HCT116 (cell line): Measurements from ENCODE around the gene ZSWIM3. TPM values are rescaled to one million over a fixed set of nuclear protein-coding genes. Genes with fewer than 3 reads are reported as not detected.
A peak's percentile ranks its signal among the peaks of the same experiment; 100 is the strongest.

Experiments used
- ATAC-seq: fragments of 200-7000 bp; cut with Tn5 transposase; 2 replicates; pipeline ENCODE4 v1.9.1; 2020; ENCODE audit warnings: mild to moderate bottlenecking, moderate library complexity
- BruUV-seq: library from RNA; stranded (reverse); fragments of 400-500 nt; replicated peaks from 2 replicates; lab custom pipeline; 2021; lab: Mats Ljungman, UMichigan
- CTCF ChIA-PET: fragments of 300-600 bp; sonication (Branson Sonifier 250); formaldehyde crosslinking; loops from one replicate; lab custom pipeline; 2021; ENCODE audit warnings: antibody characterized with exemption; lab: Charles Lee
- POLR2A ChIA-PET: fragments of 300-600, 350-600 bp; sonication (Branson Sonifier 250); formaldehyde crosslinking; loops from one replicate; lab custom pipeline; 2021; ENCODE audit warnings: antibody characterized with exemption; lab: Charles Lee
- RAD21 ChIA-PET, 2 experiments: fragments of 300-600 bp; sonication (Branson Sonifier 250); formaldehyde crosslinking; loops; one replicate each; lab custom pipeline; 2023; ENCODE audit warnings: low total read pairs in 2 of 2; ENCODE audit not compliant: uncharacterized antibody in 2 of 2, unreplicated experiment in 2 of 2, low non-redundant PET in 1 of 2; lab: Charles Lee
- DNase-seq: peaks from one replicate; pipeline ENCODE4 v3.0.0-alpha.2; 2010; ENCODE audit warnings: low read depth, low spot score
- H2AFZ ChIP-seq: fragments of 200-600 bp; shearing (Covaris generic), sonication (generic); 2 replicates; pipeline ENCODE4 v1.6.1; 2017; ENCODE audit warnings: low read depth, mixed run types, mixed read lengths, antibody characterized with exemption, low read length; ENCODE audit not compliant: poor library complexity, severe bottlenecking
- H3K27ac ChIP-seq: 2 replicates; pipeline ENCODE4 v1.5.1; 2012; ENCODE audit warnings: low read depth, low read length
- H3K27me3 ChIP-seq: fragments of 200-600 bp; sonication (generic); 2 replicates; pipeline ENCODE4 v1.6.1; 2016; ENCODE audit warnings: mixed run types, low read length, mixed read lengths; ENCODE audit not compliant: insufficient read depth
- H3K36me3 ChIP-seq, 2 experiments: fragments of 200-500 bp in 1 of 2; fragments of 200-600 bp in 1 of 2; sonication (Bioruptor generic) in 1 of 2; sonication (generic) in 1 of 2; 2 replicates each; pipeline versions ENCODE4 v1.5.1 to v1.6.1; 2014 to 2016; ENCODE audit warnings: low read length in 2 of 2, inconsistent platforms in 1 of 2, mixed read lengths in 1 of 2, mixed run types in 1 of 2; ENCODE audit not compliant: insufficient read depth in 2 of 2, control insufficient read depth in 1 of 2
- H3K4me1 ChIP-seq, 2 experiments: fragments of 200-600 bp in 1 of 2; sonication (generic) in 1 of 2; 2 replicates each; pipeline versions ENCODE4 v1.5.1 to v1.6.1; 2012 to 2017; ENCODE audit warnings: low read length in 2 of 2, inconsistent platforms in 1 of 2, mild to moderate bottlenecking in 1 of 2, mixed read lengths in 1 of 2, mixed run types in 1 of 2, moderate library complexity in 1 of 2; ENCODE audit not compliant: insufficient read depth in 2 of 2, control insufficient read depth in 1 of 2
- H3K4me2 ChIP-seq: fragments of 200-600 bp; sonication (generic); 2 replicates; pipeline ENCODE4 v1.6.1; 2017; ENCODE audit warnings: mixed run types, low read length, mixed read lengths
- H3K4me3 ChIP-seq, 2 experiments: fragments of 200-600 bp in 1 of 2; sonication (generic) in 1 of 2; replicated peaks in 1 of 2; 2 replicates each; pipeline ENCODE4 v1.5.1; 2011 to 2016; ENCODE audit warnings: low read length in 2 of 2, control low read depth in 1 of 2, low read depth in 1 of 2, mild to moderate bottlenecking in 1 of 2, mixed read lengths in 1 of 2, mixed run types in 1 of 2
- H3K79me2 ChIP-seq: fragments of 200-600 bp; sonication (generic); 2 replicates; pipeline ENCODE4 v1.6.1; 2017; ENCODE audit warnings: mild to moderate bottlenecking, mixed run types, low read length, moderate library complexity, mixed read lengths; ENCODE audit not compliant: insufficient read depth
- H3K9ac ChIP-seq: fragments of 200-600 bp; sonication (generic); 2 replicates; pipeline ENCODE4 v1.6.1; 2016; ENCODE audit warnings: low read length, mixed read lengths
- H3K9me2 ChIP-seq: fragments of 200-600 bp; sonication (generic), shearing (Covaris generic); 2 replicates; pipeline ENCODE4 v1.6.1; 2017; ENCODE audit warnings: mixed run types, mild to moderate bottlenecking, moderate library complexity; ENCODE audit not compliant: insufficient read depth
- H3K9me3 ChIP-seq, 2 experiments: fragments of 200-500 bp in 1 of 2; fragments of 200-600 bp in 1 of 2; sonication (Bioruptor generic) in 1 of 2; sonication (generic) in 1 of 2; 2 replicates each; pipeline ENCODE4 v1.6.1; 2014 to 2017; ENCODE audit warnings: low read length in 2 of 2, mixed read lengths in 2 of 2, inconsistent platforms in 1 of 2, low read depth in 1 of 2, mild to moderate bottlenecking in 1 of 2, mixed run types in 1 of 2, moderate library complexity in 1 of 2; ENCODE audit not compliant: control insufficient read depth in 1 of 2, insufficient read depth in 1 of 2
- H4K20me1 ChIP-seq: fragments of 200-600 bp; sonication (generic), shearing (Covaris generic); 2 replicates; pipeline ENCODE4 v1.6.1; 2017; ENCODE audit warnings: mixed run types, mild to moderate bottlenecking, moderate library complexity; ENCODE audit not compliant: insufficient read depth
- REST ChIP-seq: IDR thresholded peaks from 2 replicates; pipeline ENCODE4 v1.6.1; 2012; ENCODE audit warnings: low read depth
- SIN3A ChIP-seq: IDR thresholded peaks from 2 replicates; pipeline ENCODE4 v1.6.1; 2012; ENCODE audit warnings: low read depth
- SRF ChIP-seq: IDR thresholded peaks from 2 replicates; pipeline ENCODE4 v1.6.1; 2012; ENCODE audit warnings: low read depth
- TCF7L2 ChIP-seq: IDR thresholded peaks from 2 replicates; pipeline ENCODE4 v1.7.0; 2011; ENCODE audit warnings: borderline replicate concordance, inconsistent platforms; ENCODE audit not compliant: insufficient read depth, insufficient read length; ENCODE audit errors: extremely low read depth
- intact Hi-C: fragments of 100-400 bp; cut with micrococcal nuclease; formaldehyde crosslinking; loops from 2 replicates; pipeline ENCODE4 v1.10.0; 2022
- total RNA-seq: library from RNA; stranded (reverse); gene quantifications from one replicate; pipeline ENCODE4 v1.2.1, GENCODE V29; 2021; ENCODE audit not compliant: unreplicated experiment

ZSWIM3 gene
- total RNA-seq, 1 experiment from 2014 or later: 1.8 TPM

GRCh38 chr20:45909817-45910669, 52.6 kb downstream of the ZSWIM3 start (continued):
- TF ChIP-seq REST: no peak
- TF ChIP-seq SRF: no peak

GRCh38 chr20:45910670-45911485, 53.5 kb downstream of the ZSWIM3 start:
- no TSS peak for BruUV-seq
- H3K27me3 ChIP-seq: no peaks in the 10 kb centered on the region
- peak overlapping the region; percentile 47 for H3K4me2 ChIP-seq
- H2AFZ ChIP-seq: peak overlapping the region; percentile 84
- peak; percentile 94 for ATAC-seq
- TF ChIP-seq SIN3A (no peak), TCF7L2 (peak; percentile 83)
- H3K79me2 ChIP-seq: no peaks in the 10 kb centered on the region
- intact Hi-C loops: no loop called here
- ChIA-PET POLR2A (interaction anchor here (1.6 kb wide), 1 partner anchor 24 kb away, joined by 3 read pairs; no protein-coding TSS in a partner anchor), RAD21 (no interaction called here), CTCF (no interaction called here)
- H3K9ac ChIP-seq: no peak overlapping the region
- no peaks in the 10 kb centered on the region for H3K9me3 ChIP-seq
- H3K4me1 ChIP-seq: peaks cover 1 to 19% of the 10 kb centered on the region in 2 experiments
- no peaks in the 10 kb centered on the region for H4K20me1 ChIP-seq
- no peaks in the 10 kb centered on the region for H3K9me2 ChIP-seq
- no peaks in the 10 kb centered on the region for H3K36me3 ChIP-seq
- DNase-seq: peak; percentile 96
- 0 out of 4 replicates have a peak overlapping the region, but pooled peaks of 1 of the 2 experiments have one; percentile 9 for H3K4me3 ChIP-seq
- H3K27ac ChIP-seq: no peak overlapping the region
